GM18867 (cell line): Measurements from ENCODE around the gene CYP2D6.

Source experiments
- ATAC-seq: cut with Tn5 transposase; IDR thresholded peaks from one replicate; pipeline ENCODE4 v1.9.1; 2021; ENCODE audit warnings: mild to moderate bottlenecking, moderate library complexity; ENCODE audit not compliant: unreplicated experiment

CYP2D6 gene

DNA sequence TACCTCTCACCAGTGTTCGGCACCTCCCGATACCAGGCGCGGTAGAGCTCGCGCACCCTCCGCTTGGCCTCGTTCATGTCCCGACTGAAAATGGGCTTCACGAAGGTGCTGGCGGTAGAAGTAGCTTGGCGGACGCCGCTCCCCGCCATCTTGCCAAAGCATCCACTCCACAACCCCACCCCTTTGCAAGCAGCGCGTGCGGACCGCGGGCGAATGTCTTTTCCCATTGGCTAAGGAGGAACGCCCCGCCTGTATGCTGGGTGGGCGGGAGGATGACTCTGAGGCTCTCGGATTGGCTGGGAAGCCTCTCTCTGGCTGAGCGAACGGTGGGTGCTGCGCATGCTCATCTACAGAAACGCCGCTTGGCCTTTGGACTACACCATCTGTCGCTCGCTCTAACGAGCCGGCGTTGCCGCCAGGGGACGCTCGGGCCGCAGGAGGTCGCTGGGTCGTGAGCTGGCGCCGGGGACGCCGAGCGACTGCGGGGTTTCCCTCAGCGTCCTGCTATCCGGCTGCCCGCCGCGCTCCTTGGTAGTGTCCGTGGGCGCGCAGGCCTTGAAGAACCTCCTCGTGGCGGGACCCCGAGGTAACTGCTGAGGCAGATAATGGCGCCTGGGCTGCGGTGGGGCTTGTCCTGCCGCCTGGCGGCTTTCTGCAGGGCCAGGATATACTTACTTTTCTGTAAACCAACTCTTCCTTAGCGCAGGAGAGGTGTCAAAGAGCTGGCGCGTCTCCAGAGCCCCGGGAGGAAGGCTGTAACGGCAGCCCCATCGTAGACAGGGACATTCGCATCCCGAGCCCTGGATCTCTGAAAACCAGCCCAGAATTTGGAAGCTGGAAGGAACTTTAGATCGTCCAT, 39.8 kb downstream of the CYP2D6 start, which contains the start of gene NDUFA6:
NDUFA6 (minus strand) TSS at position 177 of the 859 bp plus-strand sequence; CDS start at position 149, 28 bp downstream.
- peak; percentile 91 for ATAC-seq

DNA sequence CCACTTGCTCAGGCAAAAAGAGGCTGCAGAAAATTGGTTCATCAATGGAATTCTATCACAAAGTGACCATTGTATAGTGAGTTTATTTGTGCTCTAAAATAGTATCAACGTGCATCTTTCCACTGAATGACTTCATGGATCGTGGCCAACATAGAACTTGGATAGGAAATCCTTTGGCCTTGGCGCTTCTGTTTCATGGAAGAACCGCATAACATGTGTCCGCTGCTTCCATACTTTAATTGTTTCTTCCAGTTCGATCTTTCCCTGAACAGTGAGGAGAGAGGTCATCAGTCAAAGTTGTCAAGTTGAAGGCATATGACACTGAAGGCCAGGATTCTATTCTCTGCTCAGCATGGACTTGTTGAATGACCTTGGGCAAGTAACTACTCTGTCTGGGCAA, 44.6 kb downstream of the CYP2D6 start:
- no peak for ATAC-seq

DNA sequence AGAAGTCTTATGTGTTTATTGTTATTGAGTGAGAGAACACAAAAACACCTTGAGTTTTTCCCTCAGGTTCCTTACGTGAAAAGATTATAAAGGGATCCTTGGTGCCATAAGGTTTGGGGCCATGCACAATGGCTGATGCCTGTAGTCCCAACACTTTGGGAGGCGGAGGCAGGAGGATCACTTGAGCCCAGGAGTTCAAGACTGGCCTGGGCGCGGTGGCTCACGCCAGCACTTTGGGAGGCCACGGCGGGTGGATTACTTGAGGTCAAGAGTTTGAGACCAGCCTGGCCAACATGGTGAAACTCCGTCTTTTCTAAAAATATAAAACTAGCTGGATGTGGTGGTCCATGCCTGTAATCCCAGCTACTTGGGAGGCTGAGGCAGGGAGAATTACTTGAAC, 45.7 kb downstream of the CYP2D6 start:
- no peak for ATAC-seq

DNA sequence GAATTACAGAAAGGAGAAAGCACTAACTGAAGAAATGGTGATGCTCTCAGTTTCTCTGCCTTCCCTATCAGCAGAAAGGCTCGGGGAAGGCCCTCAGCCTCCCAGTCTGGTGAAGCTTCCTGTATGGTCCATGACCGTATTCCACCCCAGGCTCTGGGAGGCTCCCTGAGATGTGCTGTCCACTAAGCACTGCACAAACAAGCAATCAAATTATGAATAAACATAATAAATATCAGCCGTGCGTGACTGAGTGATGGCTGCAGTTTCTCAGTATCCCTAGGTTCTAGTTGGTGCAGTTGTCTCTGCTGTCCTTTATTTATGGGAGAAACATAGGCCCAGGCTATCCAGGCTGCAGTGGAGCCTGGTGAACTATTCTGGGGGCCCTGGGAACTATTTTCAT, 47.5 kb downstream of the CYP2D6 start:
- ATAC-seq: no peak

DNA sequence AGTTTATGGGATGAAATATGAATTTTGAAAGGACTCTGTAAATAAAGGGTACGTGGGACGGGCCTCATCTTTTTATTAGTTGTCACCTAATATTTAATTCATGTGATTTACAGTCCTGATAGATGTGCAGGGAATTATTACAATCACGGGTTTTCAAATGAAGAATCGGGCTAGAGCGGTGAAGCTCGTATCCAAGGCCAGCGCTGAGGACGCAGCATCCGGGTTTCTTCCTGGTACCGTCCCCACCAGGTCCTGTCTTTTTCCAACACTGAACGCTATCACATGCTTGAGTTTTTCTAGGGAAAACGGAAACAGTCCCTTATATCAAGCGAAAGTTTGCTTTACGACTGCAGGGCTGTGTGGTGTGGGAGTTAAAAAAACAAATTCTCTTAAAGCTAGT, 50.3 kb downstream of the CYP2D6 start:
- ATAC-seq: no peak

DNA sequence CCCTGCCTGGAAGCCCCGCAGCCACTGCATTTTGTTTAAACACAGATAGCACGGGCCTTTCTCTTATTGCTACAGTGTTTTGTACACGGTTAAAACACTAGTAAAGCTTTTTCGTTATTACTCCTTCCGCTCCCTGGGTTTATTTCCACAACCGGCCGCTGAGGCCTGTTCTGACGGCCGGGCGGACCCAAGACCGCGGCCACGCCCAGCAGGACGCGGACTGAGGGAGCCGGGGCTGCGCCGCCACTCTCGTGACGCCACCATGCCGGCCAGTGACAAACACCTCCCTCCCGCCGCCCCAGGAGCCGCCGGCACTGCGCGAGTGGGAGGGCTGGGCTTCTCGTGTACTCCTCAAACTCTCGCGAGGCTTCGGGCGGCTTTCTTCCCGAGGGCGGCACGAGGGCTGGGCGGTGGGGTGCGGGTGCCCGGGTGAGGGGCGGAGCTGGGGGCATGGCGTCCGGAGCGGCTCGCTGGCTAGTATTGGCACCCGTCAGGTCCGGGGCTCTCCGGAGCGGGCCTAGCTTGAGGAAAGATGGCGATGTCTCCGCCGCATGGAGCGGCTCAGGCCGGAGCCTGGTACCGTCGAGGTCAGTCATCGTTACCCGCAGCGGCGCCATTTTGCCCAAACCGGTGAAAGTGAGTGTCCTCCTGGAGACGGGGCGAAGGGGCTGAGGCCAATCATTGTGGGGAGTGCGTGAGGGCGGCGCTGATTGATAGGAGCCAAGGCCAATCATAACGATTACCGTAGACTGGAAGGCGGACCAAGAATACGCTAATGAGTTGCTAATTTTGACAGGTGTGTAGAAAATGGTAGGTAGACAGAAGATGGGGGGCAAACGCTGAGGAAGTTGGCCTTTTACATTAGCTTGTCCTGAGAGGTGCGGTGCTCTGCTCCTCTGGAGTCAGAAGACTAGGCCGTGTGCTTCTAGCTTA, 51.0 kb downstream of the CYP2D6 start, which contains the start of gene SMDT1:
SMDT1 (plus strand) TSS at position 382 of the 933 bp plus-strand sequence; CDS start at position 451, 69 bp downstream.
- ATAC-seq: peak; percentile 79

DNA sequence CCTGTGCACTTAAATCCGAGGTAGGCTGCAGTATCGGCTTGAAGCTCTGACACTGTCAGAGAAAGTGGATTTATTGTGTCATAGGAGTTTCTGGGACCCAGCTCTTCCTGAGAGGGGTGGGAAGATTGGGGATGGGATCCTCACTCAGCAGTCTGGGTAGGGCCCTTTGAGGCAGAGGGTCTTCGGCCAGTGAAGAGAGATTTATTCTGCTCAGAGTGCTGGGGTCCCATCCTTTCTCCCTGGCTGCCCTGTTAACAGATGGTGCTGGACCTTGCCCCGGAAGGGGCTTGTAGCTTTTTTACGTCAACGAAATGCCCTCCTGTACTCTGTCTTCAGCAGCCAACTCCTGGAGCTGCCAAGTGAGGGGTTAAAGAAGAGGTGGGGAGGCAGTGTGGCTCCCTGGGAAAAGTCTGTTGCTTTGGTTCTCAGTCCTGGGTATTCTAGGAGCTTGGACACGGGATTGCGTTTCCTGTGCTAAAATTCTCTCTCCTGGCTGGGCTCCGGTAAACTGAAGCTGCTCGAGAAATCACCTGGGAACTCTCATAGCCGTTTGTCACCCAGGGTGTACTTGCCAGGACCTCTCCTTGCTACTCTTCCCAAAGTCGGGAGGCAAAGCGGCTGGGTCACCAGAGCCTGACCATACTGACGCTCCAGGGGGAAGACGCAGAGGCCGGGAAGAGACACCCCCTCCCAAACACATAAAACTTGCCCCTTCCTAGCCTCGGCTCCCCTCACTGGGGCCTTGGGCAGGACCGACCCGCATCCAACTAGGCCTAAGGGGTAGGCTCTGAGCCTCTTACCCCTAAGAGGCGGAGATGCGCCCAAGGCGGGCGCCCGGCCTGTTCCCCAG, 51.9 kb downstream of the CYP2D6 start:
- peak; percentile 6 for ATAC-seq

DNA sequence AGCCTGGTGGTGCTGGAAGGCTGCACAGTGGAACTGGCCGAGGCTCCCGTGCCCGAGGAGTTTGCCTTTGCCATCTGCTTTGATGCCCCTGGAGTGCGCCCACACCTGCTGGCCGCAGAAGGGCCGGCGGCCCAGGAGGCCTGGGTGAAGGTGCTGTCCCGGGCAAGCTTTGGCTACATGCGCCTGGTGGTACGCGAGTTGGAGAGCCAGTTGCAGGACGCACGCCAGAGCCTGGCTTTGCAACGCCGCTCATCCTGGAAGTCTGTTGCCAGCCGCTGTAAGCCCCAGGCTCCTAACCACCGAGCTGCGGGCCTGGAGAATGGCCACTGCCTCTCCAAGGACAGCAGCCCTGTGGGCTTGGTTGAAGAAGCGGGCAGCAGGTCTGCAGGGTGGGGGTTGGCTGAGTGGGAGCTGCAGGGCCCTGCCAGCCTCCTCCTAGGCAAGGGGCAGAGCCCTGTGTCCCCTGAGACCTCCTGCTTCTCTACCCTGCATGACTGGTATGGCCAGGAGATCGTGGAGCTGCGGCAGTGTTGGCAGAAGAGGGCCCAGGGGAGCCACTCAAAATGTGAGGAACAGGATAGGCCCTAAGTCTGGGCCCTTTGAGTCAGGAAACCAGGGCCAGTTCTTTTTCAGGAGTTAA, 53.0 kb downstream of the CYP2D6 start:
- ATAC-seq: no peak

DNA sequence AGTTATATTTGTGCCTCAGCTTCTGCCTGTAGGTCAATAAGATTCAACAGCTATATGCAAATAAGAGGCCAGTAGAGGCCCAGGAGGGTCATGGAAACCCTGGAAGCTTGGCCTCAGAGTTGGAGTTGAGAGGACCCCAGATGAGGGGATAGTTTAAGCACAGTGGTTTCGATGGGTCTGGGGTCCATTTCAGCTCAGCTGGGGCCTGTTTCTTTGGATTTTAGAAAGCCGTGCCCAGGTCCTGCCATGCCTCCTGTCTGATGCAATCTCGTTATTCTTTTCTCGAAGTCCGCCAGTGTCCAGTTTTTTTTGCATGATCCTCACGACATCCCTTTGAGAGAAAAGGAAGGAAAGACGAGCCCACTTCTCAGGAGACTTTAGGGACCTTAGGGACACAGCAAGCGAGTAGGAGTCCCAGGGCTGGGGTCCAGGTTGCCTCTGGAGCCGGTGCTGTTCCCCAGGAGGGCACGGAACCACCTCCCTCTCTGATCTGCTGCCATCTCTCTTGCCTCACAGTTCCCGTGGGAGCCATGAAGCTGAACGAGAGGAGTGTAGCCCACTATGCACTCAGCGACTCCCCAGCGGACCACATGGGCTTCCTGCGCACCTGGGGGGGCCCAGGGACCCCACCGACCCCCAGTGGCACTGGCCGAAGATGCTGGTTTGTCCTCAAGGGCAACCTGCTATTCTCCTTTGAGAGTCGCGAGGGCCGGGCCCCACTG, 53.7 kb downstream of the CYP2D6 start:
- ATAC-seq: no peak
